ENCODE measurements around the gene ABTB2. TPM values are rescaled to one million over a fixed set of nuclear protein-coding genes. Genes with fewer than 3 reads are reported as not detected.

Gene ABTB2
- total and polyA plus RNA-seq, 10 of the 15 experiments (the other 5 are each of a cell fraction or from before 2014, with no cell fraction given), result 0.13 to 2.1 (median 0.72) TPM

DNA sequence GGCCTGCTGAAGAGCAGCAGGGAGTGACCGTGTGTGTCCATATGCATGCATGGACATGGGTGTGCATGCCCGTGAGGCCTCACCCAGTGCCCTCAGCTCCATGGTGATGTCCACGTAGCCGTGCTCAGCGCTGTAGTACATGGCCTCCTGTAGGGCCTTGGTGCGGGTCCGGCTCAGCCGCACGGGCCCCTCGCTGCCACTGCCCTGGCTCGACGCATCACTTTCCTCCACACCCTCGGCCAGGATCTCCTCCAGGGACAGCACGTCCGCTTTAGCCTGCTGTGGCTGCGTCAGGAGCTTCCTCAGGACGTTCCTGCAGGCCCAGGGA is 195.4 kb downstream of the ABTB2 start (continued):
- TF ChIP-seq ZBTB11 (CRISPR knock-in tag; IDR thresholded peaks at IDR 0.05) (no peak), POU2F2 (IDR thresholded peaks at IDR 0.05; ENCODE audit: borderline replicate concordance, low read depth, low read length) (no peak)

- DNase-seq (ENCODE audit: low read depth, low spot score), result no peak
Measured at GRCh38 chr11:34161812-34162492, 195.9 kb downstream of the ABTB2 start.

More at GRCh38 chr11:34161812-34162492, 195.9 kb downstream of the ABTB2 start:
- ChIA-PET POLR2A (no interaction called here), RAD21 (ENCODE audit: unreplicated experiment) (no interaction called here), CTCF (interaction anchor here (1.2 kb wide), 1 partner anchor 197 kb away, joined by 3 read pairs; no protein-coding TSS in a partner anchor), SMC1A (ENCODE audit: uncharacterized antibody, unreplicated experiment) (interaction anchor here (0.8 kb wide), 1 partner anchor 27 kb away, joined by 3 read pairs; no protein-coding TSS in a partner anchor)
- ATAC-seq, result peak; percentile 77
- no peaks in the 10 kb centered on the region for H3K27me3 ChIP-seq (replicated peaks in 1 of 2; ENCODE audit: control insufficient read depth in 2 of 2, insufficient read depth in 2 of 2, low read length in 1 of 2)
- H3K36me3 ChIP-seq (ENCODE audit: control insufficient read depth in 2 of 2, insufficient read depth in 2 of 2, low read length in 1 of 2), result peaks cover 0 to 3% of the 10 kb centered on the region in 2 experiments; a peak in 1 of 4 replicates
- H3K4me3 ChIP-seq, result no peak overlapping the region
- BruUV-seq (replicated peaks), result no TSS peak
- no peak overlapping the region for H2AFZ ChIP-seq (ENCODE audit: control insufficient read depth, low read depth, low read length)
- no peaks in the 10 kb centered on the region for H4K20me1 ChIP-seq (ENCODE audit: control insufficient read depth, insufficient read depth)
- H3K79me2 ChIP-seq (ENCODE audit: control insufficient read depth, insufficient read depth, low read length), result no peaks in the 10 kb centered on the region
- no peak for FAIRE-seq
- 47% methylated on average over 15 of the region's 18 CpGs for WGBS (ENCODE audit: insufficient coverage, insufficient replicate concordance, low lambda C conversion rate, missing lambda C conversion rate)
- no peaks in the 10 kb centered on the region for H3K9me3 ChIP-seq (replicated peaks; ENCODE audit: control insufficient read depth, insufficient read depth, low read length)
- H3K27ac ChIP-seq (ENCODE audit: control insufficient read depth, insufficient read depth), result no peak overlapping the region
- H3K9ac ChIP-seq (ENCODE audit: control insufficient read depth, insufficient read depth, low read length), result no peak overlapping the region
- in situ Hi-C loops (cut with MboI) (loop anchor here (25.0 kb wide), 1 partner anchor 325 kb away; no protein-coding TSS in a partner anchor), intact Hi-C loops (cut with micrococcal nuclease; ENCODE audit: unreplicated experiment) (no loop called here)
- TF ChIP-seq MEF2B (IDR thresholded peaks at IDR 0.05; ENCODE audit: partially characterized antibody, poor library complexity, severe bottlenecking) (peak; percentile 48), POU2F2 (IDR thresholded peaks at IDR 0.05; ENCODE audit: borderline replicate concordance, low read depth, low read length) (no peak), EP300 (IDR thresholded peaks at IDR 0.05; ENCODE audit: borderline replicate concordance in 1 of 2, control insufficient read depth in 1 of 2, low read depth in 2 of 2, low read length in 2 of 2) (peak in 1 of 2 experiments; percentile 56; a peak in 2 of 4 replicates), CREM (IDR thresholded peaks at IDR 0.05; ENCODE audit: low read depth) (peak; percentile 55), IKZF2 (IDR thresholded peaks at IDR 0.05) (peak in 1 of 2 experiments; percentile 52; a peak in 1 of 4 replicates), NFXL1 (IDR thresholded peaks at IDR 0.05; ENCODE audit: borderline replicate concordance) (no peak), ASH2L (IDR thresholded peaks at IDR 0.05; ENCODE audit: borderline replicate concordance, low read depth) (no peak), MTA2 (IDR thresholded peaks at IDR 0.05; ENCODE audit: low read depth) (peak; percentile 77; the same call in 1 of the 2 replicates), CREB1 (IDR thresholded peaks at IDR 0.05; ENCODE audit: low read depth) (peak; percentile 86), MTA3 (IDR thresholded peaks at IDR 0.05; ENCODE audit: borderline replicate concordance, low read length) (no peak), ATF7 (IDR thresholded peaks at IDR 0.05; ENCODE audit: low read depth) (peak; percentile 76; the same call in 1 of the 2 replicates), BCL11A (IDR thresholded peaks at IDR 0.05; ENCODE audit: low read depth, low read length) (0 out of 2 replicates have a peak, but pooled peaks have one; percentile 6)
- TF ChIP-seq, protein P1, sequence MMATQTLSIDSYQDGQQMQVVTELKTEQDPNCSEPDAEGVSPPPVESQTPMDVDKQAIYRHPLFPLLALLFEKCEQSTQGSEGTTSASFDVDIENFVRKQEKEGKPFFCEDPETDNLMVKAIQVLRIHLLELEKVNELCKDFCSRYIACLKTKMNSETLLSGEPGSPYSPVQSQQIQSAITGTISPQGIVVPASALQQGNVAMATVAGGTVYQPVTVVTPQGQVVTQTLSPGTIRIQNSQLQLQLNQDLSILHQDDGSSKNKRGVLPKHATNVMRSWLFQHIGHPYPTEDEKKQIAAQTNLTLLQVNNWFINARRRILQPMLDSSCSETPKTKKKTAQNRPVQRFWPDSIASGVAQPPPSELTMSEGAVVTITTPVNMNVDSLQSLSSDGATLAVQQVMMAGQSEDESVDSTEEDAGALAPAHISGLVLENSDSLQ (IDR thresholded peaks at IDR 0.05), result peak; percentile 27; the same call in 1 of the 2 replicates
- H3K4me2 ChIP-seq (ENCODE audit: control insufficient read depth, insufficient read depth), result no peak overlapping the region
- H3K4me1 ChIP-seq (ENCODE audit: control insufficient read depth, insufficient read depth, low read length), result no peaks in the 10 kb centered on the region
